Measurements from ENCODE around the gene PSMD9. TPM values are rescaled to one million over a fixed set of nuclear protein-coding genes. Genes with fewer than 3 reads are reported as not detected.
"Not testable (repeated sequence)": the region's sequence is repeated elsewhere in the genome, so short reads cannot be mapped to it uniquely, and the experiment has no call there.

The PSMD9 gene
- total RNA-seq, 2 donors from 2014 or later, result 46.1 to 68.3 TPM

DNA sequence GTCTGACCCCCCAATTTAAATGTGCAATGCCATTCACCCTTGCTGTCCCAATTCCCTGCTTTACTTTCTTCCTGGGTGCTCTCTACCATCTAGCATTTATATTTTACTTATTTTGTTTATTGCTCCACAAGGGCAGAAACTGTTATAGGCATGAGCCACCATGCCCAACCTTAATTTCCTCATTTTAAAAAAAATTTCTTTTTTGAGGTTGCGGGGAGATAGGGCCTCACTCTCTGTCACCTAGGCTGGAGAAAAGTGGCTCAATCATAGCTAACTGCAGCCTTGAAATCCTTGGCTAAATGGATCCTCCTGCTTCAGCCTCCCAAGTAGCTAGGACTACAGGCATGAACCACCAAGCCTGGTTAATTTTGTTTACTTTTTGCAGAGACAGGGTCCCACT lies 42.9 kb upstream of the PSMD9 start:
- intact Hi-C loops (cut with DNase I), result no loop called here
- no peak overlapping the region for H3K9ac ChIP-seq (ENCODE audit: low read depth in 2 of 2, low read length in 2 of 2)
- no peaks in the 10 kb centered on the region for H3K4me1 ChIP-seq
- H3K27me3 ChIP-seq, result no peaks in the 10 kb centered on the region
- no peaks in the 10 kb centered on the region for H3K36me3 ChIP-seq
- H3K9me3 ChIP-seq, result no peaks in the 10 kb centered on the region
- TF ChIP-seq CTCF (IDR thresholded peaks at IDR 0.05), result no peak
- no peak overlapping the region for H3K27ac ChIP-seq
- H3K4me3 ChIP-seq, result no peak overlapping the region
- DNase-seq, result no peak

- Histone ChIP-seq H3K4me3 (no peak overlapping the region), H3K4me1 (no peaks in the 10 kb centered on the region), H3K36me3 (no peaks in the 10 kb centered on the region), H3K27ac (no peak overlapping the region), H3K9ac (ENCODE audit: low read depth in 2 of 2, low read length in 2 of 2) (no peak overlapping the region), H3K27me3 (no peaks in the 10 kb centered on the region), H3K9me3 (no peaks in the 10 kb centered on the region)
- intact Hi-C loops (cut with DNase I), result no loop called here
- no peak for DNase-seq
- TF ChIP-seq CTCF (IDR thresholded peaks at IDR 0.05), result no peak
Measured at GRCh38 chr12:121849211-121849610, 39.4 kb upstream of the PSMD9 start.

DNA sequence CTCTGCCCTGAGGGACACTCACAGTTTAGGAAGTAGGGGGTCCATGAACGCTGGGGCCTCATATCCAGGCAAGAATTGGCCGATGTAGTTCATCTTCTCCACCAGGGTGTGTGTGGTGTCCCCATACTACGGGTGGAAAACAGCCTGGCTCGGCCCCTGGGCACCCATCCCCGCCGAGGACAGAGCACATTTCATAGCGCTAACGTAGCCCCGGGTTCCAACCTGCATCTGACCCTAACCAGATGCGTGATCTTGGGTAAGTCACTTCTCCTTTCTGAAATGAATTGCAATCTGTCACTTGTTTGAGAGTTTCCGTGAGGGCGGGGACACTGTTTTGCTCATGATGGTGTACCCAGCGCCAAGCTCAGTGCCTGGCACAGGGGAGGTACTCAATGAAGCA lies 38.9 kb upstream of the PSMD9 start:
- Histone ChIP-seq H3K27me3 (no peaks in the 10 kb centered on the region), H3K9me3 (no peaks in the 10 kb centered on the region), H3K4me1 (no peaks in the 10 kb centered on the region), H3K9ac (ENCODE audit: low read depth in 2 of 2, low read length in 2 of 2) (no peak overlapping the region), H3K36me3 (no peaks in the 10 kb centered on the region), H3K27ac (no peak overlapping the region), H3K4me3 (no peak overlapping the region)
- TF ChIP-seq CTCF (IDR thresholded peaks at IDR 0.05), result no peak
- intact Hi-C loops (cut with DNase I), result no loop called here
- no peak for DNase-seq

- H3K9me3 ChIP-seq, result not testable (repeated sequence)
Measured at GRCh38 chr12:121852392-121852791, 36.2 kb upstream of the PSMD9 start.

DNA sequence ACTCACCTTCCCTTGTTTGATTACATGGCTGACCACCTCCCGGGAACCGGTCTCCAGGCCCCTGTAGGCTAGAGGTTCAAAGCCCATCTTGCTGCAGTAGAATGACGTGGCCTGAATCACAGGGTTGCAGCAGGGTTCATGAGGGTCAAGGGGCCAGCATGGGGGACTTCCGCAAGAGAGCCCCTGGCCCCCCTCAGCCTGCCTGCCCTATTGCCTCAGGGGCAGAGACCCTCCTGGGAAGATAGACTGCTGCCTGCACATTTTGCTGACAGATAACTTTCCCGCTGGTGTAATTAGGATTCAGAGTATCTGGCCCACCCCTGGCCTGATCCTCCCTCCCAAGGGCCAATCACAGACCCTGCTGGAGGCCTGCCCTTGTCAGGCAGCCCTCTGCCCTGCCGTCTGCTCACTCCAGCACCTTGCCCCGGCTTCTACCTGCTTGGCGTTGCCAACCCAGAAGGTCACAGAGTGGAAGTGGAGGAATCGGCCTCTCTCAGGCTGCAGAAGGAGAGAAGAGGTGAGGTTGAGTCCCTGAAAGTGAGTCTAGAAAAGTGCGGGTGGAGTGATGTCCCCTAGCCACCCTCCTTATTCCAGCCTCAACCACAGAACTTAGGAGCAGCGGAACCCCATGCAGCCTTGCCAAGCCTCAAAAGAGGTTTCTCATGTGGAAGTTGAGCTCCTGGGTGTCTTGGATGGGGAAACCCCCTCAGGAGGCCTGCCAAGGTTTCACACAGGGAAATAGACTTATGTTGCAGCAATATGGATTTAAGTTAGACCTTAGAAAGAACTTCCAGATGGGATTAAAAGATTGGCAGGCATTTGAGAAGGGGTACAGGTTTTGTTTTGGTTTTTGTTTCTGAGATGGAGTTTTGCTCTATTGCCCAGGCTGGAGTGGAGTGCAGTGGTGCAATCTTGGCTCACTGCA lies 31.0 kb upstream of the PSMD9 start:
- Histone ChIP-seq H3K4me3 (no peak overlapping the region), H3K27me3 (no peaks in the 10 kb centered on the region), H3K9ac (ENCODE audit: low read depth in 2 of 2, low read length in 2 of 2) (no peak overlapping the region), H3K27ac (no peak overlapping the region), H3K4me1 (no peaks in the 10 kb centered on the region), H3K36me3 (no peaks in the 10 kb centered on the region), H3K9me3 (no peaks in the 10 kb centered on the region)
- DNase-seq, result no peak
- TF ChIP-seq CTCF (IDR thresholded peaks at IDR 0.05), result no peak
- intact Hi-C loops (cut with DNase I), result no loop called here

More at GRCh38 chr12:121852392-121852791, 36.2 kb upstream of the PSMD9 start:
- H3K36me3 ChIP-seq; intact Hi-C loops (cut with DNase I); H3K27me3 ChIP-seq; H3K9ac ChIP-seq (ENCODE audit: low read depth in 2 of 2, low read length in 2 of 2); H3K4me3 ChIP-seq; DNase-seq; H3K4me1 ChIP-seq; H3K27ac ChIP-seq: not testable (repeated sequence)

GRCh38 chr12:121858318-121858661 lies 30.3 kb upstream of the PSMD9 start:
- no peaks in the 10 kb centered on the region for H3K36me3 ChIP-seq
- peak overlapping the region; percentile 27 for H3K27ac ChIP-seq
- TF ChIP-seq CTCF (IDR thresholded peaks at IDR 0.05), result no peak
- no peaks in the 10 kb centered on the region for H3K4me1 ChIP-seq
- no peaks in the 10 kb centered on the region for H3K9me3 ChIP-seq
- H3K4me3 ChIP-seq, result no peak overlapping the region
- no peaks in the 10 kb centered on the region for H3K27me3 ChIP-seq
- intact Hi-C loops (cut with DNase I), result no loop called here
- no peak for DNase-seq
- peak overlapping the region in 1 of 2 donors; percentile 9 for H3K9ac ChIP-seq (ENCODE audit: low read depth in 2 of 2, low read length in 2 of 2)
